Measurements from ENCODE around the gene KLHL7.

- no peak for TF ChIP-seq CTCF (IDR thresholded peaks at IDR 0.05; ENCODE audit: low read depth, low read length)
- TF ChIP-seq MAX (IDR thresholded peaks at IDR 0.05; ENCODE audit: low read depth, low read length) = no peak
- no peak for TF ChIP-seq POLR2A (IDR thresholded peaks at IDR 0.05; ENCODE audit: extremely low read depth, insufficient read length)
- no peak for TF ChIP-seq MYC (IDR thresholded peaks at IDR 0.05; ENCODE audit: low read depth, low read length)
These were observed 77.9 kb downstream of the KLHL7 start for GRCh38 chr7:23183279-23184012.

All from NB4 (cell line).